GM18873 (cell line): ENCODE data around the gene KANSL3.
"Not testable (repeated sequence)": the region's sequence is repeated elsewhere in the genome, so short reads cannot be mapped to it uniquely, and the experiment has no call there.

Experiments used
- ATAC-seq: cut with Tn5 transposase; IDR thresholded peaks from one replicate; pipeline ENCODE4 v1.9.1; 2021; ENCODE audit warnings: mild to moderate bottlenecking, moderate library complexity, moderate number of reproducible peaks; ENCODE audit not compliant: unreplicated experiment, low FRiP score

The KANSL3 gene

GRCh38 chr2:96565111-96565510 lies 73.0 kb downstream of the KANSL3 start:
- no peak for ATAC-seq

- no peak for ATAC-seq
Measured at GRCh38 chr2:96564563-96564962, 73.5 kb downstream of the KANSL3 start.

- ATAC-seq = no peak
Measured at GRCh38 chr2:96564026-96564425, 74.1 kb downstream of the KANSL3 start.

GRCh38 chr2:96558485-96558884 lies 79.6 kb downstream of the KANSL3 start:
- ATAC-seq = no peak

GRCh38 chr2:96558061-96558460 lies 80.1 kb downstream of the KANSL3 start:
- no peak for ATAC-seq

- not testable (repeated sequence) for ATAC-seq
Measured at GRCh38 chr2:96557421-96557820, 80.7 kb downstream of the KANSL3 start.

- ATAC-seq = no peak
Measured at GRCh38 chr2:96556441-96557330, 81.4 kb downstream of the KANSL3 start.

GRCh38 chr2:96555146-96555610 lies 82.9 kb downstream of the KANSL3 start:
- no peak for ATAC-seq

- peak; percentile 42 for ATAC-seq
Measured at GRCh38 chr2:96554293-96555145, 83.6 kb downstream of the KANSL3 start.

- not testable (repeated sequence) for ATAC-seq
Measured at GRCh38 chr2:96553957-96554292, 84.2 kb downstream of the KANSL3 start.

- ATAC-seq = no peak
Measured at GRCh38 chr2:96553176-96553956, 84.7 kb downstream of the KANSL3 start.

- no peak for ATAC-seq
Measured at GRCh38 chr2:96552315-96553175, 85.6 kb downstream of the KANSL3 start.

GRCh38 chr2:96551605-96552314 lies 86.4 kb downstream of the KANSL3 start:
- ATAC-seq = no peak

GRCh38 chr2:96550787-96551604 lies 87.1 kb downstream of the KANSL3 start:
- no peak for ATAC-seq

GRCh38 chr2:96549967-96550786 lies 87.9 kb downstream of the KANSL3 start:
- no peak for ATAC-seq

GRCh38 chr2:96549466-96549785 lies 88.7 kb downstream of the KANSL3 start:
- no peak for ATAC-seq
